ENCODE results near the gene UGT1A6.

UGT1A6 gene

DNA sequence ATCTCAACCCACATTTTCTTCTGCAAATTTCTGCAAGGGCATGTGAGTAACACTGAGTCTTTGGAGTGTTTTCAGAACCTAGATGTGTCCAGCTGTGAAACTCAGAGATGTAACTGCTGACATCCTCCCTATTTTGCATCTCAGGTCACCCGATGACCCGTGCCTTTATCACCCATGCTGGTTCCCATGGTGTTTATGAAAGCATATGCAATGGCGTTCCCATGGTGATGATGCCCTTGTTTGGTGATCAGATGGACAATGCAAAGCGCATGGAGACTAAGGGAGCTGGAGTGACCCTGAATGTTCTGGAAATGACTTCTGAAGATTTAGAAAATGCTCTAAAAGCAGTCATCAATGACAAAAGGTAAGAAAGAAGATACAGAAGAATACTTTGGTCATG is 75.4 kb downstream of the UGT1A6 start:
- DNase-seq (ENCODE audit: low spot score) = no peak

DNA sequence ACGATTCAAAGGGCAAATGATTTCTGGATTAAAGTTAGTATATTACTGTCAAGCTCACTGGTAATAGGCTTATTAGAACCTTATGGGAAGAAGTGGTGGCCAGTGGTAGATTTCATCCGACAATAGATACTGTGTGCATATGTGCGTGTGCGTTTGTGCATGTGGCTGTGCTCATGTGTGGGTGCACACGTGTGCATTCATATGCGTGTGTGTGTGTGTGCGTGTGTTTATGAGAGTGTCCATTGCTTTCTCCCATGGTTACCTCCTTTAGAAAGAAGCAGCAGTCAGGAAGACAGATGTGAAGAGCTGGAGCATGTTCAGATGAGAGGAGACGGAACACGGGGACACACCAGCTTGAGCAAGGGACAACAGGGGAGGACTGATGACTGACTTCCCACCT is 76.6 kb downstream of the UGT1A6 start:
- no peak for DNase-seq (ENCODE audit: low spot score)

DNA sequence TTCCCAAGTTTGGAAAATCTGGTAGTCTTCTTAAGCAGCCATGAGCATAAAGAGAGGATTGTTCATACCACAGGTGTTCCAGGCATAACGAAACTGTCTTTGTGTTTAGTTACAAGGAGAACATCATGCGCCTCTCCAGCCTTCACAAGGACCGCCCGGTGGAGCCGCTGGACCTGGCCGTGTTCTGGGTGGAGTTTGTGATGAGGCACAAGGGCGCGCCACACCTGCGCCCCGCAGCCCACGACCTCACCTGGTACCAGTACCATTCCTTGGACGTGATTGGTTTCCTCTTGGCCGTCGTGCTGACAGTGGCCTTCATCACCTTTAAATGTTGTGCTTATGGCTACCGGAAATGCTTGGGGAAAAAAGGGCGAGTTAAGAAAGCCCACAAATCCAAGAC is 79.5 kb downstream of the UGT1A6 start:
- no peak for DNase-seq (ENCODE audit: low spot score)

DNA sequence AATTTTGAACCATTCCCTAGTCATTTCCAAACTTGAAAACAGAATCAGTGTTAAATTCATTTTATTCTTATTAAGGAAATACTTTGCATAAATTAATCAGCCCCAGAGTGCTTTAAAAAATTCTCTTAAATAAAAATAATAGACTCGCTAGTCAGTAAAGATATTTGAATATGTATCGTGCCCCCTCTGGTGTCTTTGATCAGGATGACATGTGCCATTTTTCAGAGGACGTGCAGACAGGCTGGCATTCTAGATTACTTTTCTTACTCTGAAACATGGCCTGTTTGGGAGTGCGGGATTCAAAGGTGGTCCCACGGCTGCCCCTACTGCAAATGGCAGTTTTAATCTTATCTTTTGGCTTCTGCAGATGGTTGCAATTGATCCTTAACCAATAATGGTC is 79.9 kb downstream of the UGT1A6 start:
- DNase-seq (ENCODE audit: low spot score) = no peak

DNA sequence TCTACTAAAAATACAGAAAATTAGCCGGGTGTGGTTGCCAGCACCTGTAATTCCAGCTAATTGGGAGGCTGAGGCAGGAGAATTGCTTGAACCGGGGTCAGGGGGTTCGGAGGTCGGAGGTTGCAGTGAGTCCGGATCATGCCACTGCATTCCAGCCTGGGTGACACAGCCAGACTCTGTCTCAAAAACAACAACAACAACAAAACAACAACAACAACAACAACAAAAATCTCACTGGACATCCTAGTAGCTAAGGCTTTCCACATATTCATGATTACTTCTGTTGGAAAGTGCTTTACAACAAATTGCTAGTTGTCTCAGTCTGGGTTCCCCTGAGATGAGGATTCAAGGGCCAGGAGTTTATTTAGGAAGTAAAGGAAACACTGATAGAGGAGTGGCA is 81.2 kb downstream of the UGT1A6 start:
- DNase-seq (ENCODE audit: low spot score) = no peak

DNA sequence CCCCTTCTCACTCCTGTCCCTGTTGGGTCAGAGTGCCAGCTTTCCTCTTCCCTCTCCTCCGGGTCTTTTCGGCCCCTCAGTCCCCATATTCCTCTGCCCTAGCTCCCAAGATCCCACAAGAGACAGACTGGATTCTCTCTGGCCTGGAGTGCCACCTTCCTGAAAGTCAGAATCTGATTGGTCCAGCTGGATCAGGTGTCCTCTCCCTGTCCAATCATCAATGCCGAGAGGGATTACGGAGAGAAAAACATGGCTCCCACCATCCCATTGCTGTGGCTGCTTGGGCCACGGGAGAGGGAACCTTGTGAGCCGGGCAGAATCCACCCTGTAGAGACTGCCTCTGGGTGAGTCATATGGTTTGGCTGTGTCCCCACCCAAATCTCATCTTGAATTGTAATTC is 82.7 kb downstream of the UGT1A6 start:
- no peak for DNase-seq (ENCODE audit: low spot score)

DNA sequence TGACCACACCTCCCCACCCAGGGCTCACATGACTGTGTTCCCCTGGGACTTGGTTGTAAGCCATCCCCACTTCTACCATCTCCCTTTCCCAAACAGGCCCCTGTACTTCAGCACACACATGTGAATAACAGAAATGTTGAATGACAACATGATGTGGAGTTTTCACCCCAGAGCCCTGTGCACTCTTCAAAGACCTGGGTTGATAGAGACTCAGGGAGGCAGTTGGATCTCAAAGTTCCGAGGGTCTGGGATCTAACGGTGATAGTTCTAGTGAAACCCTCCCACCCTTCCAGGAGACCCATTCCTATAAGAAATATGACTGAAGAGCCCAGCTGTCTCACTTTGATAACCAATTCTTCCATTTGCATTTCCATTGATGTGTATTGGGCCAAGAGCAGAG is 85.3 kb downstream of the UGT1A6 start, which contains the start of gene MROH2A:
Gene MROH2A, plus strand, starts transcription at position 301 of the 400 bp plus-strand sequence. CDS start 1,029 bp downstream, outside the sequence.
- DNase-seq (ENCODE audit: low spot score) = no peak

DNA sequence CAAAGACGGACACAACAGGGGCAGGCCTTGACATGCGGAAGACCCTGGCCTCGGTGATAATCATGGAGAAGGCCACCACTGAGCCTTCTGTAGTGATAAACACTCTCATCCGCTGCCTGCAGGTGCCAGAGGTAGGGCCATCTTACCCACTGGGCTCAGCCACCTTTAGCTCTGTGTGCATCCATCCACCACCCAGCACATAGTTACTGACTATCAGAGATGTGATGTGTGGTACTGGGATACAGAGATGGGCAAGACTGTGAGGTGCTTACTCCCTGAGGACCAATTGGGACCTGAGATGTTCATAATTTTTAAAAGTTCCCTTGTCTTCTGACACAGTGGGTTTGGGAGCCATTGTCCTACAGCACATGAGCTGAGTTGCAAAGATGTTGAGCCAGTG is 87.0 kb downstream of the UGT1A6 start:
- no peak for DNase-seq (ENCODE audit: low spot score)

DNA sequence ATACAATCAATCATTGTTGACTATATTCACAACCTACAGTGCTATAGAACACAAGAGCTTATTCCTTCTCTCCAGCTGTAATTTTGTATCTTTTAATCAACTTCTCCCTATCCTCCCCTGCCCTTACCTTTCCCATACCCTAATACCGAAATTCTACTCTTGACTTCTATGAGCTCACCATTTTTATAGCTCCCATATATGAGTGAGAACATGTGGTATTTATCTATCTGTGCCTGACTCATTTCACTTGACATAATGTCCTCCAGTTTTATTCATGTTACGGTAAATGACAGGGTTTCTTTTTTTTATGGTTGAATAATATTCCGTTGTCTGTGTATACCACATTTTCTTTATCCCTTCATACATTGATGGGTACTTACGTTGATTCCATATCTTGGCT is 88.1 kb downstream of the UGT1A6 start:
- no peak for DNase-seq (ENCODE audit: low spot score)

DNA sequence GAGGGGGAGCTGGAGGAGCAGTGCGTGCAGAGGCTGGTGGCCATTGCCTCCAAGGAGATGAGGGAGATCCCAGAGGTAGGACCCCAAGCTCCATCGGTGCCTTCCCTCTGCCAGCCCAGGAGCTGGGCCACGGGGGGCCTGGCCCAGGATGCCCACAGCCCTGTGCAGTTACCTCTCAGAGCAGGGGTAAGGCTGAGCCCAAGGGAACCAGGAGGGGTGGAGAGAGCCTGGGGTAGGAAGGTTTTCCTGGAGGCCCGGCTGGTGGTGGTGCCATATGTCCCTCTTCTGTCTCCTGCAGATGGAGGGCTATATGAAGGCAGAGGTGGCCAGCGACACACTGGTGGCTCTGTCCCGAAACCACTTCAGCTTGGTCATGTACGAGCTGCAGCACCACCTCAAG is 96.9 kb downstream of the UGT1A6 start:
- no peak for DNase-seq (ENCODE audit: low spot score)

DNA sequence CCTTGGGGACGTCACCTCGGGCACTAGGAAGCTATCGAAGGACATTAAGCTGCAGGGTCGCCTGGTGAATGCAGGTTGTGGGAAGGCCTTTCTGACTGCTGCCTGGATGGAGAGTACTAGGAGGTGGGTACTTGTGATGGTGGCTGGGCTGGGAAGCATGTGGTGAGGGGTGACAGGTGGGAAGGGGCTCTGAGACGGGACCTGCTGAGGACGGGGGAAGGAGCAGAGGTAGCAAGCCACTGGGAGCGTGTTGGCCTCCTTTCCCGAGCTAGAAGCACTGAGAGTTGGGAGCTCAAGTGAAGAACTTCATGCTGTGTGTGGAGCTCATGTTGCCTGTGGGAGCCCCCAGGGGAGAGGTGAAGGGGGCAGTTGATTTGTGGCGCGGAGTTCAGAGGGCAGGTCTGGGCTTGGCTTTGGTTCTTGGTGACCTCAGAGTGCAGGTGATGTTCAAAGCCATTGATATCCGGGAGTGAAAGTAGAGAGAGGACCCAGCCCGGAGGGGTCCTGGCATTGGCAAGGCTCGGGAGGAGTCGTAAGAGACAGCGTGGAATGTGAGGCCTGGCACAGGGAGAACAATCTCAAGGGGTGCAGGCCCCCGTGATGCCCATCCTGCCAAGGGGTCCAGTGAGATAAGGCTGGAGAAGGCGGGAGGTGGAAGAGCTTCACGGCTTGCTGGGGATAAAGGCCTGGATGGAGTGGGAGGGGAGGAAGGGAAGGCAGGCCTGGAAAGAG is 98.6 kb downstream of the UGT1A6 start:
- no peak for DNase-seq (ENCODE audit: low spot score)

DNA sequence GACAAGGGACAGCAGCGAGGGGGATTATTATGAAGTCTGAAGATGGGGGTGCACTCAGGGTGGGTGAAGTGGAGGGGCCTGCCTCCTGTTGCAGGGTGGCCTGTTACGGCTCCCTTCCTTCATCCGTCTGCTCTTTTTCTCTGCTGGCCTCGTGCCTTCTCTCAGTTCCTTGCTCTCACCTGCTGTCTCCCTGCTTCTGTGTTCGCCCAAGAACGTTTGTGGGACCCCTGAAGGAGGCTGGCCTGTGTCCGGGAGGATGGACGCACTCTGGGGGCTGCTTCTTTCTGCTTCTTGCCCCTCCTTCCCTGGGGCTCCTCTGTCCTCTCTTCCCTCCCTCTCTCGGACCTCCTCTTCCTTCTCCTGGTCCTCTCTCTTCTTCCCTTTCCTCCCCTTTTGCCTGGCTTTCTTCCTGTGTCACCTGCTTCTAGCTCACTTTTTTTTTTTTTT is 99.2 kb downstream of the UGT1A6 start:
- DNase-seq (ENCODE audit: low spot score) = no peak

DNA sequence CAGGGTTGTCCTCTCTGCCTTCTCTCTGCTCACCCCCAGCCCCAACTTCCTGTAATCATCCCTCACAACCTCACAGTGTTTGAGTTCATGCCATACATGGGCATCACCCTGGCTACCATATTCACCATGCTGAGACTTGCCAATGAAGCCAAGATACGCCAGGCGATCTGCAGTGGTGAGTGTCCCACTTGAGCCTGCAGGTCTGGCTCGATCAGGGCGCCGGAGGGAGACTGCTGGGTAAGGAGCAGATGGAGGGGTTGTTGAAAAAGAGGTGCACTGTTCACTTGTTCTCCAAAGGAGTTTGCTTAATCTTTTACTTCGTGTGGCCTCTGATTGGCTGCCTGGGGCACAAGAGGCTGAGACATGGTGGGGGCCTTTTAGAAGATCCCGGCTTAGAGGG is 100.0 kb downstream of the UGT1A6 start:
- DNase-seq (ENCODE audit: low spot score) = no peak

DNA sequence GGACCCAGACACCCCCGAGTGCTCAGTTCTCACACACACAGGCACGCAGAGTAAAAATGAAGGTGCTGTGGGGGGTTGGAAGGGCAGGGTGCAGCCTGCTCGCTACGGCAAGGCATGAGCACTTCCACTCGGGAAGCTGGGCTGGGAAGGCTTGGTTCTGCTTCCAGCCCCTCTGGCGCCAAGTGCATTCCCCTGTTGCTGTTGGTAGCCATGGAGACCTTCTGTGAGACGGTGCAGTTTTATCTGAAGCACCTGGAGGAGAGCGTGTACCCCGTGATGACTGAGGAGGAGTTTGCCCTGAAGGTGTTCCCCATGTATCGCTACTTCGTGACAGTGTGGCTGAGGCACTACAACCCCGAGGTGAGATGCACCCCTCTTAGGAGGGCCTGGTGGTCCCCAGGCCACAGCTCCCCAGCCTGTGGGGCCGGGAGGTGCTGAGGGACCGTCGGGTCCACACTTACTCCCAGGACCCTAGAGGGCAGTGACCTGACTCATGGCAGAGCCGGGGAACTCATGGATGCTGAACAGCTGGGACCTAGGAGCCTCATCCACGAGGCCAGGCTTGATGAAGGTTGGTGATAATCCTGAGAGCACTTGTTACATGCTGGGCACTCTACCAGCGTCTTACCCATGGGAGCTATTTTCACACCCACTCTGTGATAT is 100.9 kb downstream of the UGT1A6 start:
- no peak for DNase-seq (ENCODE audit: low spot score)

DNA sequence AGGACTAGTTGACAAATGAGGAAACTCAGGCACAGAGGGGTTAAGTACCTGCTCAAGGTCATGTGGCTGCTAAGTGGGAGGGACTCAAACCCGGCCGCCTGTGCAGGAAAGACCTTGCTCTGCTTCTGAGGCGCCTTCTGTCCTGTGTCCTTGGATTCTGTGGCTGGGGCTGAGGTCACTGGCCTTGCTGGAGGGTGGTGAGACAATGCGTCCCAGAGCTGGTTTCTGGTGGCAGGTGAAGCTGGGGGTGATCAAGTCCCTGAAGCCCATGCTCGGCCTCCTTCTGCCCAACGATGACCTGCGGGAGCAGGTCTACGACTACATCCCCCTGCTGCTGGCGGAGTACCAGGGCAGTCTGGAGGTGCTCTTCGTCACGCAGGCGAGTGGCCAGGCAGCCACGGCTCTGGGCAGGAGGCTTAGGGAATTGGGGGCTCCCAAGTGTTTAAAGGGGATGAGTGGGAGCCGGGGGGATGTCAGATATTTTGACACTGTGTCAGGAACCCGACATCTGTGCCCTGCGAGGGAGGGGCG is 101.5 kb downstream of the UGT1A6 start:
- no peak for DNase-seq (ENCODE audit: low spot score)

DNA sequence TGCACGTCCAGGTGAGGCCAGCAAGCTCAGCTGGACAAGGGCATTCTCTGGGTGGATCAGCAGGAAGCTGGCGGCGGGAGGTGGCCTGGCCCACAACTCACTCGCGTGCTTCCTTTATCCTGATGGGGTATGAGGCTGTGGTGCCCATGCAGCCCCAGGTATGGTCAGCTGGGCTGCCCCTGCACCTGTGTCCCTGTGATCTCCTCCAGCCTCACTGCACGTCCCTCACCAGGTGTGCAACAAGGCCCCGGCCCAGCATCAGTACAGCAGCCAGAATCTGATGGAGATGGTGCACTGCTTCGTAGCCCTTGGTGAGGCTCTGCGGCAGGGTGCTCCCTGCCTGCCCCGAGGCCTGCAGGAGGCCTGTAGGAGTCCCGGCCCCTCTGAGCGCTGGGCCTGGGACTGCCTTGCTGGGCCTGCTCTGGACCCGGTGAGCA is 103.1 kb downstream of the UGT1A6 start:
- DNase-seq (ENCODE audit: low spot score) = no peak

DNA sequence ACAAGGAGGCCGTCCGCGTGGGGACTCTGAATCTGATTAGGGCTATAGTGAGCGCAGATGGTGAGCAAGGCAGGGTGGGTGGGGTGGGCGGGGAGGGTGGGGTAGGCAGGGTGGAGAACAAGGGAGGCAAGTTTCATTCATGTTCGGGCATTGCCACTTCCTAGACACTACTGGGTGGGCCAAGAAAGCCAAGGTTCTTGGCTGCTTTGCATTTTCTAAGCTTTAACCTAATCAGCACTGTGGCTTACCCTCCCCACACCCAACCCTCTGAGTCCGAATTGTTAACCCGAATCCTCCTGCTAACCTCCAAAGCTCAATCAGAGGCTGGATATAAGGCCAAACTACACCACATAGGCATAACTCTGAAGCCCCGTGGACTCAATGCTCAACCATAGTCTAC is 103.6 kb downstream of the UGT1A6 start:
- no peak for DNase-seq (ENCODE audit: low spot score)

DNA sequence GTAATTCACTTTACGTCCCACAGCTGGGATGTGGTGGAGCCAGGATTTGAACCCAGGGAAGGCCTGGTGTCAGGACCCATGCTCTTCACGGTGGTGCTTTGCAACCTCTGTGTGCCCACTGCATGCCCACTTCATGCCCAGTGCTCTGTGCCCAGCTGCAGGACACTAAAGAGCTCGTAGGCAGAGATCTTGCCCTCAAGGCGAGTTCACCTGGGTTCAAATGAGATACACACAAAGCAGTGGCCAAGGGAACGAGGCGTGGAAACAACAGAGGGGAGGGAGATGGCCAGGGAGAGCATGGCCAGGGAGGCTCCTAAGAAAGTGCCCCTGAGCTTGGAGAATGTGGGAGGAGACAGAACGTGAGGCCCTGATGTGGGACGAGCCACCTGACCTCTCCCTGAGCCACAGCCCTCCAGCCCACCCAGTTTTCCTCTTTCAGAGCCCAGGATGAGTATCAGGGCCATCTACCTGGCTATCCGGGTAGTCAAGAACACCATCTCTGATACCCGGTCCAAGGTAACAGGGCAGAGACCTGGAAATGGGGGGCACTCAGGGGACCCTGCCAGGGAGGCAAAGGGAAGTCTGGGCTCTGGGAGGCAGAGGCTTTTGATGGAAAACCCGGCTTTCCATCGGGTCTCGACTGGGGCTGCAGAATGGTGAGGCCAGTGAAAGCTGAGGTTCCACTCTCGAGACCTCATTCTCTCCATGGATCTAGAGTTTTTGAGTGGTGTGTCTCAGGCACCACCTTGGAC is 105.8 kb downstream of the UGT1A6 start:
- DNase-seq (ENCODE audit: low spot score) = no peak

DNA sequence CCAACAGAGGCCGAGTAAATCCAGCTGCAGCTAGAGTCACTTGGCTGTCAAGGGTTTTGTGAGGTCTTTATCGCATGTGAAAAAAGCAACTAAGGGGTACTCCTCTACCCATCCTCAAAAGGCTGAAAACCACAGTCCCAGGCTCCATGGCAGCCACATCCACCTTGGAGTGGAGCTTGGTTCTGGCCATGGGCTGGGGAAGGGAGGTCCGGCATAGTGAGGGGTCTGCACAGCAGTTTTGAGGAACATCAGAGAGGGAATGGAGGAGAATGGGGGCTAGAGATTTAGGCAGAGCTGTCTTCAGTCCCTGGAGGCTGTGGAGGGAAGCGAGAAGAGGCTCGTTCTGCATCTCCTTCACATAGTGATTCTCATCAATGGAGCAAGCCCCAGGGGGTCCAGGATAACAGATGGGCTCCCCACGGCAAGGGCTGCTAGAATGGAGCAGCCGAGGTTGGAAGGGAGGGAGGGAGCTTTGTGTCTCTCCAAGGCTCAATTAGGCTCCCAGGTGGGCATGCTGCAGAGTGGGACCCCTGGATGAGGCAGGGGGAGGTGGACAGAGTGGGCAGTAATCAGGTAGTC is 106.5 kb downstream of the UGT1A6 start:
- DNase-seq (ENCODE audit: low spot score) = no peak

DNA sequence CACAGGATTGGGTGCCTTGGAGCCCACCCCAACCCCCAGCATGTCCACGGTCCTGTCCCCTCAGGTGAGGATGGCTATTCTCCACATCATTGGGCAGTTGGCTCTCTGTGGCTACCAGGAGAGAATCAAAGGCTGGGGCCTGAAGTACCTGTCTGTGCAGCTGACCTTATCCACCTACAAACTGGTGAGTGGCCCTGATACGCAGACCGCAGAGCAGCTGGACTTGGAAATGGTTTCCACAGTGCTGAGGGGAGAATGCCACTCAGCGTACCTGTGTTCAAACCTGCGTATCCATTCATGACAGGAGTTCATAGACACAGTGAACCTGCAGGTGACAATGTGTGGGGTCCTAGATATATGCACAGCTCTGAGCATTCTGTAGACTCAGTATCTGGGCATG is 107.0 kb downstream of the UGT1A6 start:
- DNase-seq (ENCODE audit: low spot score) = no peak

DNA sequence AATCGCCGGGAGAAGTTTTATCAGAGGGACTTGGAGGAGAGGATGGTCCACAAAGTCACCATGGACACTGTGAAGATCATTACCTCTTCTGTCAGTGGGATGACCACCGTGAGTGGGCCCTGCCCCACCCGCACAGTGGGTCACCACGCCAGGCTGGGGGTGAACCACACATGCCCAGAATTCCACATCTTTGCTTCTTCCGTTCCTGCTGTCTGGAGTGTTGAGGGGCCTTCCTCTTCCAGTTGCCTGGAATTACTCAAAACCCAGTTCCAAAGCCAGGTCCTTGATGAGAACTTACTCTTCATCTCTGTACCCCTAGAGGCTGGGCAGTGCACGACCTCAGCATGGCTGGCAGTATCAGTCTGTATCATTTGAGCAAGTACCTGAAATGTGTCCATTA is 107.5 kb downstream of the UGT1A6 start:
- no peak for DNase-seq (ENCODE audit: low spot score)

DNA sequence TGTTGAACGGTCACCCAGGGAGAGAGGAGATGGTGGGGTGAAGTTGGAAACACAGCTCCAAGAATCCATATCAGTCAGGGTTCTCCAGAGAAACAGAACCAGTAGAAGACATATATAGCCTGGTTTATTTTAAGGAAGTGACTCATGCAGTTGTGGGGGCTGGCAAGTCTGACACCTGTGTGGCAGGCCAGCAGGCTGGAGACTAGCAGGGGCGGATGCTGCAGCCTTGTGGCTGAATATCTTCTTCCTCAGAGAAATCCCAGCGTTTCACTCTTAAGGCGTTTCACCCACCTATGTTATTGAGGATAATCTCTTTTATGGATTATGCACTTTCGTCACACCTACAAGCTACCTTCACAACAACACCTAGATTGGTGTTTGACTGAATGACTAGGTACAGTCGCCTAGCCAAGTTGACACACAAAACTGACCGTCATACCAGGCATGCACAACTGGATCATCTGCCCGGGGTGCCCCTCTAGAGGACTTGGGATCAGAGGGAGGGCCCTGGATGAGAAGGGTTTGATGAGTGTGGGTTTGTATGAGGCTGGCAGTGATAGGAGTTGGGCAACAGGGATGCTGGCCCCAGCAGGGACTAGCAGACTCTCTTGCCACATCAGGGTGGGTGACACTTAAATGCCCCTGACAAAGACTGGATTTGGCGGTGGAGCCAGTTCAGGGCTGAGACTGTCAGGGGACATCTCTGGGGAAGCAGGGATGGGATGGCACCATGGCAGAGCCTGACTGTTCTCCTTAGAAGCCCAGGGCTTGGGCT is 108.9 kb downstream of the UGT1A6 start:
- DNase-seq (ENCODE audit: low spot score) = no peak

Measured in CD4-positive, alpha-beta T cell treated with Interleukin-6 at 100 ng/mL for 8 hours (primary cell).